AG09319 (cell line): Measurements from ENCODE around the gene ACP5.
"Not testable (repeated sequence)": the region's sequence is repeated elsewhere in the genome, so short reads cannot be mapped to it uniquely, and the experiment has no call there.

Experiments used
- DNase-seq: peaks from one replicate; pipeline ENCODE4 v3.0.0-alpha.2; 2010; ENCODE audit warnings: low read depth; ENCODE audit errors: extremely low read depth
- CTCF ChIP-seq: IDR thresholded peaks from 2 replicates; pipeline ENCODE4 v1.5.1; 2011; ENCODE audit warnings: low read depth, mild to moderate bottlenecking, inconsistent platforms, low read length, moderate library complexity

The ACP5 gene

GRCh38 chr19:11578258-11579142 lies 1.1 kb upstream of the ACP5 start:
- TF ChIP-seq CTCF: no peak
- DNase-seq: no peak

GRCh38 chr19:11576227-11576626 lies 1.2 kb downstream of the ACP5 start:
- DNase-seq: no peak
- no peak for TF ChIP-seq CTCF

GRCh38 chr19:11574689-11575088 lies 2.8 kb downstream of the ACP5 start:
- TF ChIP-seq CTCF: no peak
- DNase-seq: no peak

- not testable (repeated sequence) for DNase-seq
Measured at GRCh38 chr19:11573763-11574162, 3.7 kb downstream of the ACP5 start.

GRCh38 chr19:11573354-11573753 lies 4.1 kb downstream of the ACP5 start:
- DNase-seq: not testable (repeated sequence)

- no peak for DNase-seq
- no peak for TF ChIP-seq CTCF
Measured at GRCh38 chr19:11570039-11570462, 7.4 kb downstream of the ACP5 start.

GRCh38 chr19:11566164-11566563 lies 11.3 kb downstream of the ACP5 start:
- no peak for TF ChIP-seq CTCF
- no peak for DNase-seq

- not testable (repeated sequence) for DNase-seq
Measured at GRCh38 chr19:11565649-11565980, 11.8 kb downstream of the ACP5 start.

GRCh38 chr19:11564082-11564807 lies 13.2 kb downstream of the ACP5 start:
- not testable (repeated sequence) for DNase-seq
